C4-2B (cell line): ENCODE measurements around the gene LSMEM2.

Experiments
- CTCF ChIP-seq: fragments of 450-650 bp; conservative IDR thresholded peaks from 2 replicates; pipeline ENCODE4 v1.5.1; 2017; ENCODE audit warnings: mild to moderate bottlenecking
- ZFX ChIP-seq: fragments of 450-650 bp; IDR thresholded peaks from 2 replicates; pipeline ENCODE4 v1.6.1; 2017

DNA sequence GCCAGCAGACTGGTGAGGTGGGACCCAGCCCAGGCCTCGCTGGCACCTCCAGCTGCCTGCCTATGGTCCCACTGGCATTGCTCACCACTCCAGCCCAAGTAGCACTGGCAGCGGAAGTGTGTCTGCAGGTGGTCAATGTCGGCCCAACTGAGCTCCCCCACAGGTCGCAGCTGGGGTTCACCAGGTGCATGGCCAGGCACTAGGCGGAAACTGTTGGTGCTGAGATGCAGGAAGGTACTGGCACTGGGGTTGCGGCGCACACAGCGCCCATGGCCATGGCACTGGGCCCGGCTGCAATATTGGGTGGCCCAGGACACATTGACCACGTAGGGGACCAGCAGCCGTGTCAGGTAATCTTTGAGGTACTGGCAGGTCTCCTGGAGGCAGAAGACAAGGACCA lies 39.3 kb downstream of the LSMEM2 start:
- TF ChIP-seq CTCF, result no peak
- no peak for TF ChIP-seq ZFX
